Endothelial cell of umbilical vein (primary cell): Measurements from ENCODE around the gene PDE8B.

ENCODE experiments used
- POLR2AphosphoS5 ChIP-seq: IDR thresholded peaks from 2 replicates; pipeline ENCODE4 v1.6.1; 2012; ENCODE audit warnings: low read depth, mild to moderate bottlenecking, control low read depth, low read length, moderate library complexity; ENCODE audit not compliant: insufficient read depth
- TF ChIP-seq, protein P1 (sequence below): IDR thresholded peaks from 2 replicates; pipeline ENCODE4 v1.6.1; 2011; ENCODE audit not compliant: insufficient read depth, insufficient read length

GRCh38 chr5:77431286-77431685, 220.8 kb downstream of the PDE8B start:
- TF ChIP-seq, protein P1, sequence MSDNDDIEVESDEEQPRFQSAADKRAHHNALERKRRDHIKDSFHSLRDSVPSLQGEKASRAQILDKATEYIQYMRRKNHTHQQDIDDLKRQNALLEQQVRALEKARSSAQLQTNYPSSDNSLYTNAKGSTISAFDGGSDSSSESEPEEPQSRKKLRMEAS, result no peak
- no peak for TF ChIP-seq POLR2AphosphoS5
